Mucosa of rectum (tissue), 2 donors: ENCODE data around the gene WASF2.

Experiments
- H3K27ac ChIP-seq, 2 donors: one replicate each; pipeline ENCODE4 v1.7.0; 2013; ENCODE audit warnings: inconsistent platforms in 2 of 2, low read depth in 2 of 2, low read length in 2 of 2
- H3K27me3 ChIP-seq, 2 donors: one replicate each; pipeline ENCODE4 v1.7.0; 2013; ENCODE audit warnings: low read length in 2 of 2; ENCODE audit not compliant: control insufficient read depth in 2 of 2, insufficient read depth in 2 of 2
- H3K36me3 ChIP-seq, 2 donors: one replicate each; pipeline ENCODE4 v1.7.0; 2013; ENCODE audit warnings: low read length in 2 of 2; ENCODE audit not compliant: control insufficient read depth in 2 of 2, insufficient read depth in 2 of 2
- H3K4me1 ChIP-seq, 2 donors: one replicate each; pipeline ENCODE4 v1.7.0; 2013; ENCODE audit warnings: low read length in 2 of 2, mild to moderate bottlenecking in 1 of 2; ENCODE audit not compliant: control insufficient read depth in 2 of 2, insufficient read depth in 2 of 2
- H3K4me3 ChIP-seq, 2 donors: one replicate each; pipeline ENCODE4 v1.7.0; 2013; ENCODE audit warnings: low read length in 2 of 2
- H3K9ac ChIP-seq, 2 donors: one replicate each; pipeline ENCODE4 v1.7.0; 2013; ENCODE audit warnings: low read length in 2 of 2, low read depth in 1 of 2, mild to moderate bottlenecking in 1 of 2
- H3K9me3 ChIP-seq, 2 donors: one replicate each; pipeline ENCODE4 v1.7.0; 2013; ENCODE audit warnings: low read length in 2 of 2; ENCODE audit not compliant: control insufficient read depth in 2 of 2
- donor health status: healthy.
- donor health status: Normal muscosa, but diverticular disease.

The WASF2 gene

DNA sequence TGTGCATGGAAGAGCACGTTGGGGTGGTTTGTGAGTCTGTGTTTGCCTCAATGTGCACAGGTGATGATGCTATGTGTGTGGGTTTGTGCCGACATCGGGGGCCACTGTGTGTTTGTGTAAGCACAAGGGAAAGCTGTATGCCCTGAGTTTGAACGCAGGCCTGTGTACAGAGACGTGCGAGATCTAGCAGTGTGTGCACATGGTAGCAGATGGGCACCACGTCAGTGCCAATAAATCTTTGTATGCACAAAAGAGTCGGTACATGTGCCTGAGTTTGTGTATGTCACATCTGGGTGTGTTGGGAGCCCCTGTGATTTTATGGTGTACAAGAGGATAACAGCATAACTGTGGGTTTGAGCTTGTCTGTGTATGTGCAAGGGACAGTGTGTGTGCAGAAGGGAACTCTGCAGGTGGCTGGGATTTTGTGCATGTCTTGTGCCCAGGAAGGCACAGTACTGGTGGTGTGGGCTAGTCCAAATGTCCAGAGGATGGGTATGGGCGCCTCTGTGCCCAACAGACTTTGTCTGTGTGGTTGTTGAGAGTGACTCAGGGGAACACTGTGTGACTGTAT, 32.0 kb upstream of the WASF2 start:
- Histone ChIP-seq H3K4me3 (no peak overlapping the region), H3K27me3 (no peaks in the 10 kb centered on the region), H3K9me3 (no peaks in the 10 kb centered on the region), H3K36me3 (no peaks in the 10 kb centered on the region), H3K9ac (peak overlapping the region in 1 of 2 donors; percentile 50), H3K27ac (peak overlapping the region in 1 of 2 donors; percentile 48), H3K4me1 (peaks cover 56 to 88% of the 10 kb centered on the region in 2 donors)

- H3K9me3 ChIP-seq: no peaks in the 10 kb centered on the region
- H3K27me3 ChIP-seq: no peaks in the 10 kb centered on the region
- H3K4me1 ChIP-seq: peaks cover 52 to 83% of the 10 kb centered on the region in 2 donors
- peak overlapping the region in 1 of 2 donors; percentile 50 for H3K9ac ChIP-seq
- no peak overlapping the region for H3K4me3 ChIP-seq
- peak overlapping the region; percentile 12 to 48 for H3K27ac ChIP-seq
- no peaks in the 10 kb centered on the region for H3K36me3 ChIP-seq
Observed at GRCh38 chr1:27521336-27521831, 31.4 kb upstream of the WASF2 start.

DNA sequence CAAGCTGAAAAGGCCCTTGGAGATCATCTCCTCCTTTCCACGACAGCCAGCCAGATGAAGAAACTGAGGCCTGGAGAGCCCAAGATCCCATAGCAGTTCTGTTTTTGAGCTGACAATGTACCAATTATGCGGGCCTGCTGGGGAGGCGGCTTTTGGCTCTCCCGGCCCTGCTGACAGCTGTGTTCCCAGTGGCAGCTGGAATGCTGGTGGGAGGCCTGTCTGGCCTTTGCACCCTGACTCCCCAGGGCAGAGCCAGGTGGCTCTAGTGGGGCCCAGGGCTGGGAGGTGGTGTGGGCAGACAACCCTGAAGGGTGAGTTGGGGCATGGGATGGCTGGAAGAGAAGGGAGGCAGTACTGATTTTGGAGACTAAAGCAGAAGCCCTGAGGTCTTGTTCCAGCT, 30.7 kb upstream of the WASF2 start:
- H3K27me3 ChIP-seq: no peaks in the 10 kb centered on the region
- peak overlapping the region in 1 of 2 donors; percentile 50 for H3K9ac ChIP-seq
- H3K27ac ChIP-seq: no peak overlapping the region
- H3K4me1 ChIP-seq: peaks cover 47 to 76% of the 10 kb centered on the region in 2 donors
- no peak overlapping the region for H3K4me3 ChIP-seq
- no peaks in the 10 kb centered on the region for H3K36me3 ChIP-seq
- H3K9me3 ChIP-seq: no peaks in the 10 kb centered on the region

DNA sequence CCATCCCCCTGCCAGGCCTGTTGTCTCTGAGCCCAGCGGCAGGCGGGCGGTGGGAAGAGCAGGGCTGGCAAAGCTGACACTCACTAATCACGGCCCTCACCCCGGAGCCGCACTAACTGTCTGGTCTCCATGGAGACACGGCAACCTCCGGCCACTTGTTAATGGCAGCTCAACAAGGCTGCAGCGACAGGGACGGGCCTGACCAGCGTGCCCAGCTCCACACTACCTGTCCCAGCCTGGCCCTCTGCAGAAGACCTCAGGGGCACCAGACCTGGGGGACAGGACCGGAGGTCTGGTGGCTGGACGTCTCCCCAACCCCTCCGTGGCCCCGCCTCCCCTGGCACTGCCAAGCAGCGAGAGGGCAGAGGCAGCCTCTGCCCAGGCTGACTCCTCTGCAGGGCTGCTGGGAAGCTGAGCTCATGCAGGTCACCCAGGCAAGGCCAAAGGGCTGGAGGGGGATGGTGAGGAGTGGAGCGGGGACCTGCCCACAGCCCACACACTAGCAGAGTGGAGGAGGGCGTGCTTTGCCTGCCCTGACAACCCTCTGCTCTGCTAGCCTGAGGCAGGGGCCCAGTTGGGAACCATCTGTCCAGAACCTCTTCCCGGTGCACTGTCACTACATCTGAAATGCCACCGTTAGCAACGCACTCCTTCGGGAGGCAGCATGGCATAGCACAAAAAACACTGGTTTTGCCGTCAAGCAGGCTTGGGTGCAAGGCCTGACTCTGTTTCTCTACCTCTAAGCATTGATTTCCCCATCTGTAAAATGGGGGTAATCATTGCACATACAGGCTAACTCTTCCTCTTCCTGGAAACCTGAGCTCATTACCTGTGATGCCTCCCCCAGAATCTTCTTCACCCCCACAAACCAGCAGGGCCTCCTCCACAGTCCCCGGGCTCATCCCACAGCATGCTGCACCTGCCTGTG, 29.6 kb upstream of the WASF2 start:
- peak overlapping the region in 1 of 2 donors; percentile 53 for H3K9ac ChIP-seq
- peak overlapping the region in 1 of 2 donors; percentile 21 for H3K4me3 ChIP-seq
- no peaks in the 10 kb centered on the region for H3K36me3 ChIP-seq
- H3K27ac ChIP-seq: peak overlapping the region; percentile 94 to 97
- H3K9me3 ChIP-seq: no peaks in the 10 kb centered on the region
- peaks cover 38 to 68% of the 10 kb centered on the region in 2 donors for H3K4me1 ChIP-seq
- no peaks in the 10 kb centered on the region for H3K27me3 ChIP-seq

- no peaks in the 10 kb centered on the region for H3K36me3 ChIP-seq
- peak overlapping the region; percentile 94 to 97 for H3K27ac ChIP-seq
- H3K4me1 ChIP-seq: peaks cover 38 to 68% of the 10 kb centered on the region in 2 donors
- H3K9ac ChIP-seq: peak overlapping the region in 1 of 2 donors; percentile 57
- no peaks in the 10 kb centered on the region for H3K27me3 ChIP-seq
- H3K4me3 ChIP-seq: no peak overlapping the region
- no peaks in the 10 kb centered on the region for H3K9me3 ChIP-seq
Observed at GRCh38 chr1:27518808-27519207, 28.8 kb upstream of the WASF2 start.

- H3K27ac ChIP-seq: peak overlapping the region; percentile 94 to 97
- H3K9me3 ChIP-seq: no peaks in the 10 kb centered on the region
- H3K36me3 ChIP-seq: no peaks in the 10 kb centered on the region
- H3K27me3 ChIP-seq: no peaks in the 10 kb centered on the region
- H3K4me1 ChIP-seq: peaks cover 38 to 62% of the 10 kb centered on the region in 2 donors
- H3K4me3 ChIP-seq: peak overlapping the region; percentile 10 to 43
- peak overlapping the region; percentile 53 to 57 for H3K9ac ChIP-seq
Observed at GRCh38 chr1:27517907-27518718, 28.1 kb upstream of the WASF2 start.

DNA sequence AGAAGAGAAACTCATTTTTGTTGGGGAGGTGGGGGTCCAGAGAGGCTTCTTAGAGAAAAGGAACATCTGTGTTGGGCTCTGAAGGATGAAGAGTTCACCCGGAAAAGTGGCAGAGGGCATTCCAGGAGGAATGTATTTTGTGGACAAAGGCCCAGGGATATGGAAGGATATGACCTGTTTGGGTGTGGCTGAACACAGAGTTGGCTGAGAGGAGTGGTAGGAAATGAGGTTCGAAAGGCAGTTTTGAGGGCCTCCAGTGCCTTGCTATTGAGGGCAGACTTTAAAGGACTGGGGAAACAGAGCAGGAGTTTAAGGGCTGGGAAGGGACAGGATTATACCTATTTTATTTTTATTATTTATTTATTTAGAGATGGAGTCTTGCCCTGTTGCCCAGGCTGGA, 27.3 kb upstream of the WASF2 start:
- Histone ChIP-seq H3K4me1 (peaks cover 33 to 54% of the 10 kb centered on the region in 2 donors), H3K9ac (peak overlapping the region in 1 of 2 donors; percentile 57), H3K9me3 (no peaks in the 10 kb centered on the region), H3K4me3 (no peak overlapping the region), H3K27ac (peak overlapping the region; percentile 94 to 97), H3K36me3 (no peaks in the 10 kb centered on the region), H3K27me3 (no peaks in the 10 kb centered on the region)

GRCh38 chr1:27515626-27516025, 25.7 kb upstream of the WASF2 start:
- Histone ChIP-seq H3K4me1 (peaks cover 22 to 38% of the 10 kb centered on the region in 2 donors), H3K27ac (no peak overlapping the region), H3K27me3 (no peaks in the 10 kb centered on the region), H3K9ac (no peak overlapping the region), H3K36me3 (no peaks in the 10 kb centered on the region), H3K4me3 (no peak overlapping the region), H3K9me3 (no peaks in the 10 kb centered on the region)

- no peak overlapping the region for H3K9ac ChIP-seq
- peaks cover 15 to 35% of the 10 kb centered on the region in 2 donors for H3K4me1 ChIP-seq
Observed at GRCh38 chr1:27513958-27514357, 24.0 kb upstream of the WASF2 start.

More at GRCh38 chr1:27513958-27514357, 24.0 kb upstream of the WASF2 start:
- H3K4me3 ChIP-seq: no peak overlapping the region
- H3K9me3 ChIP-seq: no peaks in the 10 kb centered on the region
- no peaks in the 10 kb centered on the region for H3K27me3 ChIP-seq
- no peaks in the 10 kb centered on the region for H3K36me3 ChIP-seq
- H3K27ac ChIP-seq: no peak overlapping the region
